Activated CD4-positive, CD25-positive, alpha-beta regulatory T cell (primary cell): ENCODE data around the gene SMC5.
"Not testable (repeated sequence)": the region's sequence is repeated elsewhere in the genome, so short reads cannot be mapped to it uniquely, and the experiment has no call there.

Experiments
- DNase-seq, 4 experiments: peaks; one replicate each; lab custom pipeline; 2025; lab: John Stamatoyannopoulos, UW

The SMC5 gene

GRCh38 chr9:70363760-70364159, 105.0 kb downstream of the SMC5 start:
- no peak for DNase-seq

DNA sequence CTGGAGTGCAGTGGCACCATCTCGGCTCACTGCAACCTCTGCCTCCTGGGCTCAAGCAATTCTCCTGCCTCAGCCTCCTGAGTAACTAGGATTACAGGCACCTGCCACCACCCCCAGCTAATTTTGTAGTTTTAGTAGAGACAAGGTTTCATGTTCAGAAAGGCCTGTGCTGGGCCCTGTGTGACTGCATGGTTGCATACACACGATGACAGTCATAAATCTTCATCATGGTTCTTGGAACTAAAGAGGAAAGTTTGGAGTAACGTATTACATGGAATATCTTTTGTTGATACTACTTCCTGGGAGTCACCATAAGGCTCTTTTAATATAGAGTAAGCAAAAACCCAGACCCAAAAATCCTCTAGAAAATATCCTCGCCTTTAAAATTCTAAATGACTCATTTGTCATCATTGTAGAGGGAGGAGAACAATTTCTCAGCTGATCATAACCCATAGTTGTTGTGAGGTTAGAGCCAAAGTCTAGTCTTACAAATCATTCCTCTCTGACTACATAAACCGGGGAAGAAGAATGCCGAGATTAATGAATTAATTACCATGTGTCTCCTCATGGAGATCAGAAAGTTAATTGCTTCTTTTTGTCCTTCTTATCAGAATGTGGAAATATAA, 108.6 kb downstream of the SMC5 start:
- no peak for DNase-seq

GRCh38 chr9:70374962-70375618, 116.3 kb downstream of the SMC5 start:
- no peak for DNase-seq

- DNase-seq: no peak
These were observed 123.4 kb downstream of the SMC5 start for GRCh38 chr9:70382046-70382708.

DNA sequence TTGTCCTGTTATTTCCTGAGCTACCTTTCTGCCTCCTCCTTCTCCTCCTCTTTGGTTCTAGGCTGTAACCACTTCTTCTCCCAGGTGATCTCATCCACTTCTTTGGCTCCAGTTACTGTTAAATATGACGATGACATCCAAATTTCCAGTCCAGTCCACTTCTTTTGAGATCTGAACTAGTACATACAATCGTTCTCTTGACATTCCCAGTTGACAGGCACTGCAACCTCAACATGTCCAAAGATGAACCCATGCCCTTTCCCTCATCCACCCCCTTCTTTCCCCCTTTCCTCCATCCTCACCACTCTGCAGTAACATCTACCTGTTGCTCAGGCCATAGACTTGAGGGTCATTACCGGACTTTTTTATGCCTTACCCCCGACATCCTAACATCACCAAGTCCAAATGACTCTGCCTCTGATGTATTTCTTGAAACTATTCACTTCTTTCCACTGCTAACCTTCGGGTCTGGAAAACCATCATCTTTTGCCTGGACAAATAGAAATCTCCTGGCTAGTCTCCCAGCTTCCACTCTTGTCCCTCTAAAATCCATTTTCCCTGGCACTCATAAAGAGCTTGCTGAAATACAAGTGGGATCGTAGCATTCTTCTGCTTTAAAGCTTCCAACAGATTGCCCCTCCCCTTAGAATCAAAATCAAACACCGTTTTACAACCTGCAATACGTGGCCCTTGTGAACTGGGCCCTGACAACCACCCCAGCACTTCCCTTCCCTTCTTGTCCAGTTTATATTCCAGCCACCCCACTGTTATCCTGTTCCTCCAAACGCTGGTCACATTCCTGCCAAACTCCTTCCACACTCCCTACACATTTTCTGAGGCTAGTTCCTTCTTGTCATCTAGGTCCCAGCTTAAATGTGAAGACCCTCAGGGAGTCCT, 124.2 kb downstream of the SMC5 start:
- DNase-seq: no peak

- no peak for DNase-seq
These were observed 126.6 kb downstream of the SMC5 start for GRCh38 chr9:70385426-70385825.

DNA sequence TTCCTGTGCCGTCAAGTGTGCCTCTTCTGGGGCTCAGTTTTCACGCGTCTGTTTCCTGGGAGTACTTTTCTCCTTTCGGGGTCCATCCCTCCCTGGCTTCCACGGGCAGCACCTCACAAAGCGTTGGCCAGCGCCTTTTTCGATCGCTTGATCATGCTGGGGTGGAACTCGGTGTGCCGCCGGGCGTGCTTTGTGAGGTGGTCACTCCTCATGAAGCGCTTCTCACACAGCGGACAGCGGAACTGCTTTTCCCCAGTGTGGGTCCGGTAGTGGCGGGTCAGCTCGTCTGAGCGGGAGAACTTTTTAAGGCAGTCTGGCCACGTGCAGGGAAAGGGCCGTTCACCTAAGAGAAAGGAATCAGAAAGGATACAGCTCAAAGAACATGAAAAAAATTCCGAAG, 128.9 kb downstream of the SMC5 start:
- no peak for DNase-seq

GRCh38 chr9:70389188-70389587, 130.4 kb downstream of the SMC5 start:
- no peak for DNase-seq

GRCh38 chr9:70389621-70390266, 131.0 kb downstream of the SMC5 start:
- no peak for DNase-seq

DNA sequence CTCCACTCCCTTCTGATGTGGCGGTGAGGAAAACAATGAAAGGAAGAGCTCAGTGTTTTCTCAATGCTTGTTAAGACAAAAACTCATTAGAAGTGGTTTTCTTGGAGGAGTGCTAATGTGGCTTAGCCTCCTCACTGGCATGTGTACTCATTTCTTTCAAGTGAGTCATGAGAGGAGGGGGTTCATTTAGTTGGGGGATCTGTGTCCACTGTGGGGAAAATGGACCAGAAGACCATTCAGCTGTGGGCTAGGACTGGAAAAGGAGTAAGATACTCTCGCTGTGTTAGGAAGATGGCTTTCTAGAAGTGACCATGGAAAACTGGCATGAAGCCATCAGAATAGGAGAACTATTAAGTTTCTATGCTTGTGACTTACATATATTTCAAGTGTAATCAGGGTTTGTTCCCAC, 132.2 kb downstream of the SMC5 start:
- DNase-seq: no peak

- DNase-seq: no peak
These were observed 133.4 kb downstream of the SMC5 start for GRCh38 chr9:70392189-70392588.

GRCh38 chr9:70392850-70393249, 134.1 kb downstream of the SMC5 start:
- no peak for DNase-seq

- no peak for DNase-seq
These were observed 136.9 kb downstream of the SMC5 start for GRCh38 chr9:70395652-70396051.

DNA sequence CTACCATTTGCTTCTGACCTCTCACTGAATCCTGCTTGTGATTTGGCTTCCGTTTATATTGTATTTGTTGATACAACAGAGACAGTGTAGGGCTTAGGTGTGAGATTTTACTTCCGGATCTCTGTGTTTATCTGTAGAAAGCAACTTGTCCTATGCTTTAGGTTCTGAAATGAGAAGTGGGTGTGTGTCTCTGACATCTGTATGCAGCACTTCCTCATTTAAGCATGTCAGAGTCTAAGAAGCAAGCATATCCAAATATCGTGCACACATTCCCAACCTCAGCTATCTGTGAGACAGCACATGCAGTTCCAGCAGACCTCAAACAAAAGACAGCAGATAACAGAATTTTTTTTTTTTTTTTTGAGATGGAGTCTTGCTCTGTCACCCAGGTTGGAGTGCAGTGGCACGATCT, 139.4 kb downstream of the SMC5 start:
- no peak for DNase-seq

- no peak for DNase-seq
These were observed 140.4 kb downstream of the SMC5 start for GRCh38 chr9:70399141-70399540.

DNA sequence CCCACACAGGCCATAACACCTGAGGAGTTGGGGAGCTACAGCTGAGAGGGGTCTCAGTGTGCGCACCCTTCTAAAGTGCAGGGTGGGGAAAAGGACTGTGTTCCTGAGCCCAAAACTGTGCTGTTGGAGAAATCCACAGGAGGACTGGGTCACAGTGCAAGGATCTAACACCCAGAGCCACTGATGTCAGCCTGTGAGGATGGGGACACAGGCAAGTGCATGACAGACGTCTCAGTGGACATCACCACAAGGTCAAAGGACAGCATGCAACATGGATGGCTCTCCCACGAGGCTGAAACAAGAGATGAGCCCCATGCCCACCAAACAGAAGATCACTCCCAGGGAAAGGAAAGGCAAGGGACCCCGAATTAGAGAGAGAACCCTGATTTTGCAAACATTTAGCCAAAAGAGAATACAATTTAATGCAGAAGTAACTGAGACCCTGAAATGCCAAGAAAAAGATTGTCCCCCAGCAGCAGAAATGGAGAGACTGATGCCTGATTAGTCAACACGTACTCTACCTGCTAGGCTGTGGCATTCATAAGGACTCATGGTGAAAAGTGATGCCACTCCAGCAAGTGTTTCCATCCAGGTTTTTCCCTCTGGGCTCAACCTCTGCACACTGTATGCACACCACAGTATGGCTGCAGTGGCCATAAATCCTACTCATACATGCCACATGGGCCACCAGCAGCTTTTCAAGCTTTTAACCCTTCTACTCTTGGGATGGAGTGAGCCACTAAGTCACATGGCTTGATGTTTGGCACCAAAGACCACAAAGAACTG, 141.5 kb downstream of the SMC5 start:
- DNase-seq: no peak

GRCh38 chr9:70401241-70401640, 142.5 kb downstream of the SMC5 start:
- not testable (repeated sequence) for DNase-seq

GRCh38 chr9:70402213-70402612, 143.4 kb downstream of the SMC5 start:
- no peak for DNase-seq

DNA sequence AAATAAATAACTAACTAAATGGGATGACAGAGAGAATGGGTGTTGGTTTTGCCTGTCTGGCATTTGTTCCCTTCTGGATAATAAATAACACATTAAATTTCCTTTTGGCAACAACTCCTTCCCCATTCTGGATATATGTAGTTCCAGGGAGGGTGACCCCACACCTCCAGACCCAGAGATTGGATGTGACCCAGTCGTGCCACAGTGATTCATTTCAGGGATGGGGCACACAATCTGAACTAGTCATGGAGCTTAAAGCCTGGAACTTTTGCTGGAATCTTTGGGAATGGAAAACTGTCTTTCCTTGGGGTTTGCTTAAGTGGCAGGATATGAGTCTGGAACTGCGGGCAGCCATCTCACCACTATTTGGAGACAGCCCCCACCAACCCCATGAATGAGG, 144.4 kb downstream of the SMC5 start:
- DNase-seq: no peak

DNA sequence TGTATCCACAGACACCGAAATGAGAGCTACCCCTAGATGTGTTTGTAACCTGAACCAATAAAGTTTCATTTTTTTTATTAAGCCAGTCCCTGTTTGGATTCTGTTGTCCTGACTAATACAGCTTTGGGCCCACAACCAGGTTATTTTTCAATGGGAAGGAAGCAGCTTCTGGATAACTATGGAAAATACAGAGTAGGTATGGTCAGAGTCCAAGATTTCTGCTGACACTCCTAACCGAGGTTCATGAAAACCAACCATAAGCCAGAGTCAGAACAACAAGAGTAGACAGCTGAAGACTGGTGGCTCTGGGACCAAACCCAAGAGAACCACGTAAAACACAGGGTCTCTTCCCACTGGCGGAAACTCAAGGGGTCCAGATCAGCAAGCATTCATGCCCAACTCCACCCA, 144.8 kb downstream of the SMC5 start:
- DNase-seq: no peak

- no peak for DNase-seq
These were observed 145.5 kb downstream of the SMC5 start for GRCh38 chr9:70404261-70404660.
